Astrocyte (in vitro differentiated cells and primary cell): ENCODE measurements around the gene ADGRG6. TPM values are rescaled to one million over a fixed set of nuclear protein-coding genes. Genes with fewer than 3 reads are reported as not detected.

Experiments
- DNase-seq: peaks from one replicate; pipeline ENCODE4 v3.0.0-alpha.2; 2010; ENCODE audit warnings: low read depth
- FAIRE-seq: peaks from 2 replicates; lab custom pipeline; 2011; peaks lifted over from hg19 to GRCh38; lab: Jason Lieb, UNC
- H2AFZ ChIP-seq: 2 replicates; pipeline ENCODE4 v1.6.0; 2012; ENCODE audit warnings: low read depth, low read length, inconsistent platforms
- H3K27ac ChIP-seq: 2 replicates; pipeline ENCODE4 v1.5.1; 2011; ENCODE audit warnings: low read depth, low read length, inconsistent platforms
- H3K27me3 ChIP-seq: 2 replicates; pipeline ENCODE4 v1.6.0; 2011; ENCODE audit warnings: low read length, inconsistent platforms; ENCODE audit not compliant: insufficient read depth
- H3K36me3 ChIP-seq: 2 replicates; pipeline ENCODE4 v1.5.1; 2011; ENCODE audit warnings: low read length, inconsistent platforms; ENCODE audit not compliant: insufficient read depth
- H3K4me1 ChIP-seq: 2 replicates; pipeline ENCODE4 v1.5.1; 2011; ENCODE audit warnings: low read length, inconsistent platforms; ENCODE audit not compliant: insufficient read depth
- H3K4me2 ChIP-seq: 2 replicates; pipeline ENCODE4 v1.6.0; 2012; ENCODE audit warnings: low read length, inconsistent platforms
- H3K4me3 ChIP-seq: 2 replicates; pipeline ENCODE4 v1.5.1; 2011; ENCODE audit warnings: low read depth, mild to moderate bottlenecking, low read length, inconsistent platforms; ENCODE audit not compliant: insufficient read depth
- H3K79me2 ChIP-seq: 2 replicates; pipeline ENCODE4 v1.6.0; 2012; ENCODE audit warnings: mild to moderate bottlenecking, low read length, inconsistent platforms; ENCODE audit not compliant: insufficient read depth
- H3K9ac ChIP-seq: 2 replicates; pipeline ENCODE4 v1.6.0; 2012; ENCODE audit warnings: mild to moderate bottlenecking, low read length, inconsistent platforms
- H3K9me3 ChIP-seq: 2 replicates; pipeline ENCODE4 v1.5.1; 2012; ENCODE audit warnings: low read depth, mild to moderate bottlenecking, low read length, inconsistent platforms; ENCODE audit not compliant: insufficient read depth
- H4K20me1 ChIP-seq: 2 replicates; pipeline ENCODE4 v1.6.0; 2012; ENCODE audit warnings: low read length, inconsistent platforms; ENCODE audit not compliant: insufficient read depth
- H3K27ac Mint-ChIP-seq: one replicate; pipeline ENCODE4 v1.8.0; 2021; ENCODE audit warnings: mild to moderate bottlenecking, mixed read lengths; ENCODE audit not compliant: unreplicated experiment
- H3K27me3 Mint-ChIP-seq: one replicate; pipeline ENCODE4 v1.8.0; 2021; ENCODE audit warnings: low read depth, mixed read lengths; ENCODE audit not compliant: unreplicated experiment
- H3K36me3 Mint-ChIP-seq: one replicate; pipeline ENCODE4 v1.8.0; 2021; ENCODE audit warnings: low read depth, mixed read lengths; ENCODE audit not compliant: unreplicated experiment
- H3K4me1 Mint-ChIP-seq: one replicate; pipeline ENCODE4 v1.8.0; 2021; ENCODE audit warnings: low read depth, mixed read lengths; ENCODE audit not compliant: unreplicated experiment
- H3K4me3 Mint-ChIP-seq: one replicate; pipeline ENCODE4 v1.8.0; 2021; ENCODE audit warnings: mild to moderate bottlenecking, moderate library complexity, mixed read lengths; ENCODE audit not compliant: unreplicated experiment
- H3K9me3 Mint-ChIP-seq: one replicate; pipeline ENCODE4 v1.8.0; 2021; ENCODE audit warnings: mild to moderate bottlenecking, mixed read lengths; ENCODE audit not compliant: unreplicated experiment
- CTCF ChIP-seq: IDR thresholded peaks from 2 replicates; pipeline ENCODE4 v1.5.1; 2011; ENCODE audit warnings: low read depth, mild to moderate bottlenecking, inconsistent platforms, low read length, moderate library complexity; ENCODE audit not compliant: insufficient read depth
- EZH2 ChIP-seq: IDR thresholded peaks from 2 replicates; pipeline ENCODE4 v1.6.1; 2012; ENCODE audit warnings: mild to moderate bottlenecking, low read length, inconsistent platforms; ENCODE audit not compliant: insufficient read depth
- total RNA-seq: library from RNA; stranded (reverse); gene quantifications from 2 replicates; pipeline ENCODE4 v1.2.1, GENCODE V29; 2021

The ADGRG6 gene
- total RNA-seq, 1 donor from 2014 or later = 98.2 TPM

DNA sequence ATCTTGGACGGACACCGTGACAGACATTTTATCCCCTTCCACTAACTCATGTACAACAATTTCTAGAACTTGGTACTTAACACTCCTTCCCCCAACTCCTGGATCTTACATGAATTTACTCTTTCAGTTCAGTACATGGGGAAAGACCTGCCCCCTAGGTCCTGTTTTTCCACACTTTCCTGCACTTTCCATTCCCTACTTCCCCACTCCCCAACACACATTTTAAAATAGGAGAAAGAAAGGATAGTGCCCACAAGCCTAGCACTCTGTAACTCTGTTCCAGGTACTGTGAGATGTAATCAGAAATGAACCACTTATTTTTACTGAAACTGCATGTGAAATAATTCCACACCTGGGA, 1.3 kb downstream of the ADGRG6 start:
- no peaks in the 10 kb centered on the region for H3K9me3 Mint-ChIP-seq
- no peak overlapping the region for H3K4me3 ChIP-seq
- H3K9ac ChIP-seq = no peak overlapping the region
- no peaks in the 10 kb centered on the region for H3K27me3 Mint-ChIP-seq
- FAIRE-seq = no peak
- no peak for TF ChIP-seq EZH2
- no peak for TF ChIP-seq CTCF
- no peaks in the 10 kb centered on the region for H3K36me3 ChIP-seq
- no peaks in the 10 kb centered on the region for H3K27me3 ChIP-seq
- no peak overlapping the region for H2AFZ ChIP-seq
- H3K4me2 ChIP-seq = no peak overlapping the region
- H3K4me1 ChIP-seq = peaks cover 14% of the 10 kb centered on the region
- H3K27ac ChIP-seq = no peak overlapping the region
- no peaks in the 10 kb centered on the region for H3K79me2 ChIP-seq
- H3K4me3 Mint-ChIP-seq = peak overlapping the region; percentile 93
- H3K9me3 ChIP-seq = no peaks in the 10 kb centered on the region
- H4K20me1 ChIP-seq = no peaks in the 10 kb centered on the region
- no peak for DNase-seq
- peaks cover 42% of the 10 kb centered on the region for H3K4me1 Mint-ChIP-seq
- no peaks in the 10 kb centered on the region for H3K36me3 Mint-ChIP-seq
- peak overlapping the region; percentile 89 for H3K27ac Mint-ChIP-seq

GRCh38 chr6:142304241-142304640, 2.4 kb downstream of the ADGRG6 start:
- Histone ChIP-seq H3K4me2 (no peak overlapping the region), H3K27me3 (no peaks in the 10 kb centered on the region), H3K4me1 (peaks cover 11% of the 10 kb centered on the region), H3K27ac (no peak overlapping the region), H2AFZ (no peak overlapping the region), H3K79me2 (no peaks in the 10 kb centered on the region), H3K4me3 (no peak overlapping the region), H3K36me3 (no peaks in the 10 kb centered on the region), H4K20me1 (no peaks in the 10 kb centered on the region), H3K9ac (no peak overlapping the region), H3K9me3 (no peaks in the 10 kb centered on the region)
- no peak for DNase-seq
- no peaks in the 10 kb centered on the region for H3K9me3 Mint-ChIP-seq
- peak overlapping the region; percentile 93 for H3K4me3 Mint-ChIP-seq
- no peak overlapping the region for H3K27ac Mint-ChIP-seq
- H3K36me3 Mint-ChIP-seq = no peaks in the 10 kb centered on the region
- no peak for TF ChIP-seq CTCF
- no peak for TF ChIP-seq EZH2
- peaks cover 35% of the 10 kb centered on the region for H3K4me1 Mint-ChIP-seq
- H3K27me3 Mint-ChIP-seq = no peaks in the 10 kb centered on the region
- FAIRE-seq = no peak

GRCh38 chr6:142306736-142307135, 4.9 kb downstream of the ADGRG6 start:
- H3K9me3 ChIP-seq = no peaks in the 10 kb centered on the region
- H3K36me3 ChIP-seq = no peaks in the 10 kb centered on the region
- peaks cover 5% of the 10 kb centered on the region for H3K4me1 ChIP-seq
- no peak for DNase-seq
- H3K27ac ChIP-seq = no peak overlapping the region
- peak overlapping the region; percentile 56 for H3K27ac Mint-ChIP-seq
- H3K9ac ChIP-seq = no peak overlapping the region
- peaks cover under 1% of the 10 kb centered on the region for H3K36me3 Mint-ChIP-seq
- no peaks in the 10 kb centered on the region for H3K79me2 ChIP-seq
- no peaks in the 10 kb centered on the region for H4K20me1 ChIP-seq
- peak overlapping the region; percentile 55 for H3K4me3 Mint-ChIP-seq
- no peaks in the 10 kb centered on the region for H3K27me3 ChIP-seq
- no peak overlapping the region for H2AFZ ChIP-seq
- TF ChIP-seq CTCF (no peak), EZH2 (no peak)
- H3K4me3 ChIP-seq = no peak overlapping the region
- H3K4me2 ChIP-seq = no peak overlapping the region
- H3K27me3 Mint-ChIP-seq = no peaks in the 10 kb centered on the region
- no peaks in the 10 kb centered on the region for H3K9me3 Mint-ChIP-seq
- FAIRE-seq = no peak
- peaks cover 29% of the 10 kb centered on the region for H3K4me1 Mint-ChIP-seq
